Measurements from ENCODE around the gene SPOCK2. TPM values are rescaled to one million over a fixed set of nuclear protein-coding genes. Genes with fewer than 3 reads are reported as not detected.
"Not testable (repeated sequence)": the region's sequence is repeated elsewhere in the genome, so short reads cannot be mapped to it uniquely, and the experiment has no call there.

The SPOCK2 gene
- total RNA-seq, 1 donor from 2014 or later, result 0.24 TPM

DNA sequence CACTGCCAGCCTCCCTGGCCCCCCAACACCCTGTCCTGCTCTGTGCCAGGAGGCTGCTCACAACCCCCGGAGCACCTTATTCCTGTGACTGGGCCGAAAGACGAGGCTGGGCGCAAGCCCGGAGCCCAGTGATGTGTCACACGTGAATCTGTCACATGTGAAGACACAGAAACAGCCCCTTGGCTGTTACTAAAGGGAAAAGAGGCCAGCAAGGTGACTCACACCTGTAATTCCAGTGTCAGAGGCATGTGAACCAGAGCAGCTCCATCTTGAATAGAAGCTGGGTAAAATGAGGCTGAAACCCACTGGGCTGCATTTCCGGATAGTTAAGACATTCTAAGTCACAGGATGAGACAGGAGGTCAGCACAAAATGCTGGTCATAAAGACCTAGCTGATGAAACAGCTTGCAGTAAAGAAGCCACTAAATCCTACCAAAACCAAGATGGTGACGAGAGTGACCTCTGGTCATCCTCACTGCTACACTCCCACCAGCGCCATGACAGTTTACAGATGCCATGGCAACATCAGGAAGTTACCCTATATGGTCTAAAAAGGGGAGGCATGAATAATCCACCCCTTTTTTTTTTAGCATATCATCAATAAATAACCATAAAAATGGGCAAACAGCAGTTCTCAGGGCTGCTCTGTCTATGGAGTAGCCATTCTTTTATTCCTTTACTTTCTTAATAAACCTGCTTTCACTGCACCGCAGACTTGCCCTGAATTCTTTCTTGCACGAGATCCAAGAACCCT lies 55.8 kb downstream of the SPOCK2 start:
- not testable (repeated sequence) for DNase-seq (ENCODE audit: low spot score)

DNA sequence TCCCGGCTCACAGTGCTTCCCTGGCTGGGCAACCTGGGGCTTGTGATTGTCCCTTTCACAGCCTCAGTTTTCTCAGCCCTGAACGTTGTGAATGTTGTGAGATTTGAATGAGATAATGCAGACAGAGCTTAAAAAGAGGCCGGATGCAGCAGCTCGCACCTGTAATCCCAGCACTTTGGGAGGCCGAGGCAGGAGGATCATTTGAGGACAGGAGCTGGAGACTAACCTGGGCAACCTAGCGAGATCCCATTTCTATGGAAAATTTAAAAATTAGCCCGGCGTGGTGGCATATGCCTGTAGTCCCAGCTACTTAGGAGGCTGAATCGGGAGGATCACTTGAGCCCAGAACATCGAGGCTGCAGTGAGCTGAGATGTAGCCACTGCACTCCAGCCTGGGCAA lies 56.6 kb downstream of the SPOCK2 start:
- no peak for DNase-seq (ENCODE audit: low spot score)

GRCh38 chr10:72030762-72031543 lies 57.4 kb downstream of the SPOCK2 start:
- DNase-seq (ENCODE audit: low spot score), result no peak

GRCh38 chr10:72029414-72029813 lies 58.9 kb downstream of the SPOCK2 start:
- DNase-seq (ENCODE audit: low spot score), result no peak

DNA sequence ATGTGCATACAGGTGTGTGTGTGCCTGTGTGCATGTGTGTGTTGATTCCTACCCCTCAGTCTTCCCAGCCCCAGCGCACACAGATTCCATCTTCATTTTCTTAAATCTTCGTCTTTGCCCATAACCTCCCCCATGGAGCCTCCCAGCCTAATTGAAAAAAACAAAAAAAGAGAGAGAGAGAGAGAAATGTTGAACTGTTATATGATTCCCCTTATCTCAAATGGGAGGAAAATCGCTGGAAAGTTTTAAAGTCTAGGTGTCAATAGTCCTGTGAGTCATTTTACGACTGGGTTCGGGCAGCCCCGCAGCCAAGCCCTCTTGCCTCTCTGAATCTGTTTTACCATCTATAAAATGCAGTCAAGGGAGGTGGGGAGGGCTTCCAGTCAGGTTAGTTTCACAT lies 60.9 kb downstream of the SPOCK2 start:
- peak; percentile 69 for DNase-seq (ENCODE audit: low spot score)

- DNase-seq (ENCODE audit: low spot score), result peak; percentile 45
Measured at GRCh38 chr10:72026278-72027111, 61.9 kb downstream of the SPOCK2 start.

- no peak for DNase-seq (ENCODE audit: low spot score)
Measured at GRCh38 chr10:72025832-72026231, 62.5 kb downstream of the SPOCK2 start.

DNA sequence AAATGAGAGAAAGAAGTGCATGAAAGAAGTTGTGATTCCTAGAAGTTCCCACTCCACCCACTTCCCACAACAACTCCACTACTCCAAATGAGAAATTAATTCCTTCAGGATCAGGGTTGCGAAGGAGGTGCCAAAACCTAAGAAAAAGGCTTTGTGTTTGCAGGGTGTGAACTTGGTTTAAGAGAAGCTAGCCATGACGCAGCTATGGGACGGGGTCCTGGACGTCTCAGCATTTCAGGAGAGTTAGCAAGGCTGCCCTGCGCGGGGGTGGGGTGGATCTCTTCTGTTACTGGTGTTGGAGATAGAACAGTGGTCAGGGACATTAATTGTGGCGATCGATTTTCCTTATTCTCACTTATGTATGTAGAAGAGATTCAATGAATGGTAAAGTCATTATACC lies 63.0 kb downstream of the SPOCK2 start:
- no peak for DNase-seq (ENCODE audit: low spot score)

DNA sequence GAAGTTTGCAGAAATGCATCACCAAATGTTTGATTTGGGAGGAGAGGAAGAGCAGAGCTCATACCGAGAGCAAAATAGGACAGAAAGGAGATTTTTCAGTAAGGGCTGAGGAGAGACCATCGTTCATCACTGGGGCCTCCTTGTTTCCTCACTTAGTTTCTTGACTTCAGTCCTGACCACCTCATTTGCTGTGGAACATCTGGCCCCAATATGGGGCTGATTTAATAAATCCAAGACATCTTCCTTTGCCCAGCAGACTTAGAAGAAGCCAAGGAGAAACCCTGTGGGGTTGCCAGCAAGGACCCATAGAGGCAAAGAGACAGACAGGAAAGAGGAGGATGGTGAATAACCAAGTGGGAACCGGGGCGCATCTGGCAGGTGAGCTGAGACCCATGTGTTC lies 63.8 kb downstream of the SPOCK2 start:
- DNase-seq (ENCODE audit: low spot score), result no peak

DNA sequence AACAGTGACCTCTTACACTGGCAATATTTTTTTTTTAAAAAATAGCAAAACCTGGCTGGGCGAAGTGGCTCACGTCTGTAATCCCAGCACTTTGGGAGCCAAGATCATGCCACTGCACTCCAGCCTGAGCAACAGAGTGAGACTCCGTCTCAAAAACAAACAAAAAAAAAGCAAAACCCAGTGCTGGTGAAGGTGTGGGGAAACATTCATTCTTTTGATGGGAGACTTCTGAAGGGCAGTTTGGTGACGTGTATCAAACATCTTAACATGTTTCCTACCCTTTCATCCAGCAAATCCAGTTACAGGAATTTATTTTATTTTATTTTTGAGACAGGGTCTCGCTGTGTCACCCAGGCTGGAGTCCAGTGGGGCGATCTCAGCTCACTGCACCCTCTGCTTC lies 66.1 kb downstream of the SPOCK2 start:
- no peak for DNase-seq (ENCODE audit: low spot score)

DNA sequence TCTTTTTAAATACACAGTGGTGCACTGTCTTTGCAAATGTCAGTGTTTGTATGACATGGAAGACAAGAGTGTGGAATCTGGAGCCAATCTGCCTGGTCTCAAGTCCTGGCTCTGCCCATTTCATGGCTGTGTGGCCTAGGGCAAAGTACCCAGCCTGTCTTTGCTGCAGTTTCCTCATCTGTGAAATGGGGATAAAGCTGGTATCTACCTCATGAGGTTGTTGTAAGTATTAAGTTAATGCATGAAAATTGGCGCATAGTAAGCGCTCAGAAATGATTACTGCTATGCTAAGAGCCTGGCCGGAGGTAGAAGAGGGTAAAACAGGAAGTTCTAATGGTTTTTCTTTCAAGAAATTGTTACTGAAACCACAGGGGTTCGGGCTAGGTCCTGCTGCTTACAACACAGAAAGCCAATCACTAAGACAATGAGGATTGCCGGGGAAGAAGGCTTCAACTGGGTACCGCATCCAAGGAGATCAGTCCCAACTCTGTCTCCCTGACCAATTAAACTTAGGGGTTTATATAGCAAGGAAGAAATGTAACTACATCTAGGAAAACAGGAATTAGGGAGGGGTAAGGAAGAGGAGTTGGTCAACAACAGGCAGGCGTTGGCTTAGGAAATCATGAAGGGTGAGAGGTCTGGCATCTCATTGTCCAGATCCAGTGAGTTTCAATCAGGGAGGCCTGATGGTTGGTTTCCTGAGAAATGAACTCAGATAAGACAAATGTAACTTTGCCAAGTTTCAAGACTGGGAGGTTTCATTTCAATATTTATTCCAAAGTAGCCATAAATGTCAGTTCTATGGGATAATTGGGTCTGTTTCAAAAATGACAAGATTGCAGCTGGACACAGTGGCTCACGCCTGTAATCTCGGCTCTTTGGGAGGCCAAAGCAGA lies 67.2 kb downstream of the SPOCK2 start:
- peak; percentile 36 for DNase-seq (ENCODE audit: low spot score)

DNA sequence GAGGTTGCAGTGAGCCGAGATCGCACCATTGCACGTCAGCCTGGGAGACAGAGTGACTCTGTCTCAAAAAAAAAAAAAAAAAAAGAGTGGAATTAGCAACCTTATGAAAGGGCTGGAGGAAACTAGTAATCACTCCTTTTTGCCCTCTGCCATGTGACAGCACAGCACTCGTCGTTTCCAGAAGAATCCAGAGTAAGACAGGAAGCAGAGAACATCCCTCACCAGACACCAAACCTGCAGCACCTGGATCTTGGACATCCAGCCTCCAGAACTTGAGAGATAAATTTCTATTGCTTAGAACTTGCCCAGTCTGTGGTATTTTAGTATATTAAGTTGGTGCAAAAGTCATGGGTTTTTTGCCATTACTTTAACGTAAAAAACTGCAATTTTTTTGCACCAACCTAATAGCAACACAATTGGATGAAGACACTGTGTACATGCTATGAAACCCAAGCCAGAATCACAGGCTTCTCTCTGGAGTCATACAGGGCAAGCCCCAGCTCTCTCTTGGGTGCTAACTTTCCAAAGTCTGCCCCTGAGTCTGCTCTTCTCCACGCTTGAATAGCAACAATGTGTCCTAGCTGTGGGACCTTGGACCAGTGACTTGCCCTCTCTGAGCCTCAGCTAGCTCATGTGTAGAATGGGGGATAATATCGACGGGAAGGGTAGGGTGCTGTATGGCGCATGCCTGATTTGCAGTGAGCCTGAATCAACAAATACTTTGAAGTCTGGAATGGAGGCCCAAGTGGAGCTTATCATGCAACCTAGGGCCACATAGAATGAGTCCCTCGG lies 69.1 kb downstream of the SPOCK2 start:
- no peak for DNase-seq (ENCODE audit: low spot score)

DNA sequence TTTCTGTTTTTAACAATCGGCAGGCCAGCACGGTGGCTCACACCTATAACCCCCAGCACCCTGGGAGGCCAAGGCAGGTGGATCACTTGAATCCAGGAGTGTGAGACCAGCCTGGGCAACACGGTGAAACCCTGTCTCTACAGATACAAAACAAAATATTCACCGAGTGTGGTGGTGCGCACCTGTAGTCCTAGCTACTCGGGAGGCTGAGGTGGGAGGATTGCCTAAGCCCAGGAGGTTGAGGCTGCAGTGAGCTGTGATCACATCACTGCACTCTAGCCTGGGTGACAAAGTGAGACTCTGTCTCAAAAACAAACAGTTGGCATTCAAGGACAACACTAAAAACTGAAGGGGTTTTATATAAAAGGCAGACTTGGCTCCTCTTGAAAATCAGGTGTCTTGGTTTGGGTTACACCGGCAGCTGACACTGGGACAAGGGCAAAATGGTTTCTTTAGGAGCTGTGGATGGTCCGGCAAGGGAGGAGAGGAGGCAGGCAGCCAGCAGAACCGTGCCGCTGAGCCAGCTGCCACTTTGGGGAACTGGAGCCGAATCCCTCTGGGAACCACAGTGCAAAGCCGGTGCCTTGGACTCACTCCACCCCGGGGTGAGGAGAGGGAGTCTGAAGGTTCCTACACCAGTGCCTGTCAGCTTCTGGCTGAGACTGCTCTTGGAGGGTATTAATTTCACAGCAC lies 71.6 kb downstream of the SPOCK2 start:
- DNase-seq (ENCODE audit: low spot score), result no peak

- DNase-seq (ENCODE audit: low spot score), result no peak
Measured at GRCh38 chr10:72015841-72016240, 72.5 kb downstream of the SPOCK2 start.

DNA sequence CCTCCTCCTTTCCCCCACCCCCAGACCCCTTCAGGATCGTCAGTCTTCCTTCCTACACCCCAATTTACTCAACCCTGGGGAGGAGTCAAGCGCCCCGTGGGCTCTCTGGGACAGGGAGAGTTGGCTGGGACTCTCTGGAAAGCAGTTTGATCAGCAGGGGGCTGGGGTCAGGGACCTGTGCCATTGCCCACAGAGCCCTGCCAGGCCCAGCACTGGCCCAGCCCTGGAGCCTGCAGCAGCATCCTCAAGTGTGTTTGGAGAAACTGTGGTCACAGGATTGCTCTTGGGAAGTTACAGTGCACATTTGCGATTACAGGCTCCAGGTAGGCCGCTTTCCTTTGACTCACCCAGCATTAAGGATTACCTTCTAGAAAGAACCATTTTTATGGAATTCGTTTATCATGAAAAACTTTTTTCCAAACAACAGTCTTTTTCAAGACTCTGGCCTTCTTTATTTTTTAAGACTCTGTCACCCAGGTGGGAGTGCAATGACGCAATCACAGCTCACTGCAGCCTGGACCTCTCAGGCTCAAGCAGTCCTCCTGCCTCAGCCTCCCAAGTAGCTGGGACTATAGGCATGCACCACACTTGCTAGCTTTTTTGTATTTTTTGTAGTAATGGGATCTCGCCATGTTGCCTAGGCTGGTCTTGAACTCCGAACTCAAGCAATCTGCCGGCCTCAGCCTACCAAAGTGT lies 73.4 kb downstream of the SPOCK2 start:
- DNase-seq (ENCODE audit: low spot score), result no peak

DNA sequence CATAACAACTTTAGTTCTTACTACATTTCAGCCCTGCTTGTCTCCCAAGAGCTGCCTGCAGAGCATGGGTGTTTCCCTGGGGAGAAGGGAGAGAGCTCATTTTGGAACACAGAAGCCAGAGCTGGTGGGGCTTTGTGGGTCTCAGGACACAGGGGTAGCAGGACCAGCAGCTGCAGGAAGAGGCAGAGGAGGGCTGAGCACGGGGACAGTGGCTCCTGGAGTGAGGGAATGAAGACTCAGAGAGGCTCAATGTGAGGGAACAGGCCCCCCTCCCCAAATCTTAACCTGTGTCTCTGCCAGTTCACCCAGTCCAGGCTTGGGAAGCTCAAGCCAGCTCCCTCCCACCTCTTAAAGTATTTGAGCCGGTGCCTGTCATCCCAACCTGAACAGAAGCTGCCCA lies 74.2 kb downstream of the SPOCK2 start:
- no peak for DNase-seq (ENCODE audit: low spot score)

GRCh38 chr10:72013202-72013945 lies 75.0 kb downstream of the SPOCK2 start:
- DNase-seq (ENCODE audit: low spot score), result no peak

DNA sequence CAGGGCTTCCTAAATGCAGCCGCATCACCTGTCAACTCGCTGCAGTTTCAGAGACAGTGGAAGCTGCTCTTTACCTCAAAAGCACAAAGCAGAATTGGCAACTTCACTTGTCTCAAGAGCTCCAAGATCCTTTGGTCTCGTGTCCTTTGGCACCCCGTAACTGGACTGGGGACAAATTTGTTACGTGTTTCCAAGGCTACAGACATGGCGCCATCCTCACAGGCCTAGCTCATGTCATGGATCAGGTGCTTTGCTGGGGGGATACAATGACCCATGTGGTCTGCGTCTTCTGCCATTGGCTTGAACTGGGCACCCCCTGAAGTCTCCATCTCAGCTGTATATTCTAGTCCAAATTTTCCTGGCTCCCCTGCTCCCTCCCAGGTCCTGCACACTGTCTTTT lies 75.6 kb downstream of the SPOCK2 start:
- no peak for DNase-seq (ENCODE audit: low spot score)

All from umbilical cord (tissue), 2 donors.